AG10803 (cell line): ENCODE measurements around the gene RRAD.

Experiments used
- DNase-seq: peaks from one replicate; pipeline ENCODE4 v3.0.0; 2010; ENCODE audit warnings: low read depth
- H3K4me3 ChIP-seq: 2 replicates; pipeline ENCODE4 v1.5.1; 2011; ENCODE audit warnings: mild to moderate bottlenecking, low read length, control low read depth
- CTCF ChIP-seq: conservative IDR thresholded peaks from 2 replicates; pipeline ENCODE4 v1.5.1; 2011; ENCODE audit warnings: mild to moderate bottlenecking, low read length, control low read depth, inconsistent platforms

RRAD gene

GRCh38 chr16:66873685-66874055 is 51.7 kb downstream of the RRAD start:
- no peak overlapping the region for H3K4me3 ChIP-seq
- no peak for DNase-seq
- TF ChIP-seq CTCF: no peak

GRCh38 chr16:66872943-66873684 is 52.2 kb downstream of the RRAD start:
- peak; percentile 80 for TF ChIP-seq CTCF
- peak; percentile 99 for DNase-seq
- H3K4me3 ChIP-seq: peak overlapping the region; percentile 47

- TF ChIP-seq CTCF: no peak
- peak overlapping the region; percentile 47 for H3K4me3 ChIP-seq
- DNase-seq: no peak
These were observed 52.8 kb downstream of the RRAD start for GRCh38 chr16:66872559-66872942.

- TF ChIP-seq CTCF: no peak
- no peak overlapping the region for H3K4me3 ChIP-seq
- DNase-seq: no peak
These were observed 53.5 kb downstream of the RRAD start for GRCh38 chr16:66871840-66872239.
